Smooth muscle cell (in vitro differentiated cells): ENCODE results near the gene TBL1XR1. TPM values are rescaled to one million over a fixed set of nuclear protein-coding genes. Genes with fewer than 3 reads are reported as not detected.

Source experiments
- DNase-seq: peaks from one replicate; lab custom pipeline; 2025; ENCODE audit not compliant: unreplicated experiment; lab: John Stamatoyannopoulos, UW
- H2AFZ ChIP-seq: fragments of 200-600 bp; sonication (generic); 2 replicates; pipeline ENCODE4 v1.6.0; 2016; ENCODE audit warnings: antibody characterized with exemption, low read depth, mild to moderate bottlenecking
- H3F3A ChIP-seq: fragments of 200-600 bp; sonication (generic); 2 replicates; pipeline ENCODE4 v1.6.0; 2017; ENCODE audit warnings: antibody characterized with exemption, low read depth
- H3K27ac ChIP-seq: fragments of 200-600 bp; sonication (generic); 2 replicates; pipeline ENCODE4 v1.5.1; 2016; ENCODE audit warnings: low read depth, mild to moderate bottlenecking
- H3K27me3 ChIP-seq: fragments of 200-600 bp; sonication (generic); 2 replicates; pipeline ENCODE4 v1.6.1; 2016; ENCODE audit warnings: low read depth, mild to moderate bottlenecking
- H3K36me3 ChIP-seq: fragments of 200-600 bp; sonication (generic); 2 replicates; pipeline ENCODE4 v1.5.1; 2016; ENCODE audit warnings: low read depth
- H3K4me1 ChIP-seq: fragments of 200-600 bp; sonication (generic); 2 replicates; pipeline ENCODE4 v1.5.1; 2016; ENCODE audit warnings: low read depth
- H3K4me2 ChIP-seq: fragments of 200-600 bp; sonication (generic); 2 replicates; pipeline ENCODE4 v1.6.0; 2016; ENCODE audit warnings: mild to moderate bottlenecking
- H3K4me3 ChIP-seq: fragments of 200-600 bp; sonication (generic); 2 replicates; pipeline ENCODE4 v1.5.1; 2016; ENCODE audit warnings: mild to moderate bottlenecking
- H3K79me2 ChIP-seq: fragments of 200-600 bp; sonication (generic); 2 replicates; pipeline ENCODE4 v1.6.0; 2016; ENCODE audit warnings: low read depth, mild to moderate bottlenecking
- H3K9ac ChIP-seq: fragments of 200-600 bp; sonication (generic); 2 replicates; pipeline ENCODE4 v1.6.0; 2016; ENCODE audit warnings: low read depth
- H3K9me3 ChIP-seq: fragments of 200-600 bp; sonication (generic); replicated peaks from 2 replicates; pipeline ENCODE4 v1.5.1; 2016; ENCODE audit warnings: low read depth
- H4K20me1 ChIP-seq: fragments of 200-600 bp; sonication (generic); 2 replicates; pipeline ENCODE4 v1.6.0; 2016; ENCODE audit warnings: low read depth
- CTCF ChIP-seq: fragments of 200-600 bp; sonication (generic); IDR thresholded peaks from 2 replicates; pipeline ENCODE4 v1.5.1; 2017; ENCODE audit warnings: borderline replicate concordance, mild to moderate bottlenecking, antibody characterized with exemption; ENCODE audit not compliant: insufficient read depth, poor library complexity, severe bottlenecking
- WGBS: methylation state at CpG from one replicate; pipeline ENCODE4 v1.1.7; 2016; ENCODE audit warnings: low lambda C conversion rate; 5-methylcytosine and 5-hydroxymethylcytosine counted together
- polyA plus RNA-seq: library from polyadenylated mRNA; unstranded; fragments of >200 nt; fragmentation: Nextera tagmentation; extraction: Ambion mirVana; gene quantifications from 2 replicates; pipeline ENCODE4 v1.2.1, GENCODE V29; 2016
- total RNA-seq: library from RNA; depleted of rRNA; stranded (reverse); fragments of >200 nt; gene quantifications from 2 replicates; pipeline ENCODE4 v1.2.3, GENCODE V29; 2014

TBL1XR1 gene
- total and polyA plus RNA-seq, 2 experiments from 2014 or later = 19.9 to 115 TPM

- TF ChIP-seq CTCF = no peak
- no peaks in the 10 kb centered on the region for H3K36me3 ChIP-seq
- H4K20me1 ChIP-seq = peaks cover 100% of the 10 kb centered on the region
- no peaks in the 10 kb centered on the region for H3K27me3 ChIP-seq
- H3K9ac ChIP-seq = no peak overlapping the region
- H3K27ac ChIP-seq = peak overlapping the region; percentile 64
- no peaks in the 10 kb centered on the region for H3K9me3 ChIP-seq
- H3K4me2 ChIP-seq = peak overlapping the region; percentile 4
- H3K4me1 ChIP-seq = peaks cover 36% of the 10 kb centered on the region
- peaks cover 5% of the 10 kb centered on the region for H3F3A ChIP-seq
- no peak for DNase-seq
- peaks cover 100% of the 10 kb centered on the region for H3K79me2 ChIP-seq
- H2AFZ ChIP-seq = no peak overlapping the region
- 72% methylated on average over 2 of the region's 2 CpGs for WGBS
- no peak overlapping the region for H3K4me3 ChIP-seq
These were observed 70.3 kb downstream of the TBL1XR1 start for GRCh38 chr3:177127008-177127407.

GRCh38 chr3:177126015-177126773, 71.1 kb downstream of the TBL1XR1 start:
- Histone ChIP-seq H4K20me1 (peaks cover 100% of the 10 kb centered on the region), H3K4me2 (peak overlapping the region; percentile 41), H3K4me1 (peaks cover 44% of the 10 kb centered on the region), H3K9me3 (no peaks in the 10 kb centered on the region), H2AFZ (no peak overlapping the region), H3K36me3 (no peaks in the 10 kb centered on the region), H3K4me3 (no peak overlapping the region), H3F3A (peaks cover 5% of the 10 kb centered on the region), H3K79me2 (peaks cover 100% of the 10 kb centered on the region), H3K27ac (peak overlapping the region; percentile 64), H3K27me3 (no peaks in the 10 kb centered on the region), H3K9ac (no peak overlapping the region)
- TF ChIP-seq CTCF = no peak
- 51% methylated on average over 3 of the region's 3 CpGs for WGBS
- DNase-seq = no peak

- DNase-seq = no peak
- H3K36me3 ChIP-seq = no peaks in the 10 kb centered on the region
- peak overlapping the region; percentile 8 for H3K27ac ChIP-seq
- WGBS = 91% methylated on average over 1 of the region's 1 CpG
- no peaks in the 10 kb centered on the region for H3K27me3 ChIP-seq
- H3K79me2 ChIP-seq = peaks cover 100% of the 10 kb centered on the region
- no peaks in the 10 kb centered on the region for H3K9me3 ChIP-seq
- peaks cover 5% of the 10 kb centered on the region for H3F3A ChIP-seq
- H3K4me2 ChIP-seq = no peak overlapping the region
- H3K4me1 ChIP-seq = peaks cover 52% of the 10 kb centered on the region
- H2AFZ ChIP-seq = no peak overlapping the region
- peaks cover 100% of the 10 kb centered on the region for H4K20me1 ChIP-seq
- TF ChIP-seq CTCF = no peak
- no peak overlapping the region for H3K4me3 ChIP-seq
- no peak overlapping the region for H3K9ac ChIP-seq
These were observed 72.4 kb downstream of the TBL1XR1 start for GRCh38 chr3:177124882-177125281.

GRCh38 chr3:177123822-177124221, 73.5 kb downstream of the TBL1XR1 start:
- H4K20me1 ChIP-seq = peaks cover 100% of the 10 kb centered on the region
- peaks cover 5% of the 10 kb centered on the region for H3F3A ChIP-seq
- H3K27ac ChIP-seq = no peak overlapping the region
- no peaks in the 10 kb centered on the region for H3K36me3 ChIP-seq
- H3K4me2 ChIP-seq = no peak overlapping the region
- H3K27me3 ChIP-seq = no peaks in the 10 kb centered on the region
- DNase-seq = no peak
- H3K9ac ChIP-seq = no peak overlapping the region
- H3K79me2 ChIP-seq = peaks cover 100% of the 10 kb centered on the region
- H3K4me1 ChIP-seq = peaks cover 52% of the 10 kb centered on the region
- no peak overlapping the region for H2AFZ ChIP-seq
- H3K4me3 ChIP-seq = no peak overlapping the region
- 92% methylated on average over 2 of the region's 2 CpGs for WGBS
- TF ChIP-seq CTCF = no peak
- no peaks in the 10 kb centered on the region for H3K9me3 ChIP-seq
